Measurements from ENCODE around the gene ZNF791.

DNA sequence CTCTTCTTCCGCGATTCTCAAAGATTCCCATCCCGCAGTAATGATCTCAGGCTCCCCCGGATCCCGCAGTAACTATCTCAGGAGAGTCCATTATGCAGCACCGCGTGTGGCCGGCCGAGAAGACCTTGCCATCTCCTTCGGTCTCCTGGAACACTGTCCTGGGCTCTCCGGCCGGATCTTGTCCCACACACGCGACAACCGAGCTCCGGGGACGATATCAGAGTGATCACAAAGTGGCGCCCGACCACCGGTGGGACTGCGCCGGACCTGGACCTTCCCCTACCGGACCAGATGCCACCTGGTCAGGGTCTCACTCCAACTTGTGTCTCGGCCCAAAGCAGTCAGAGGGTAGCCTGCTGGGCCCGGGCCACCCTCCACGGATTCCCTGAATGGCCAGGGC is 31.8 kb downstream of the ZNF791 start:
- TF ChIP-seq CTCF (IDR thresholded peaks at IDR 0.05; ENCODE audit: insufficient read depth, low read depth, low read length) (no peak), EZH2 (IDR thresholded peaks at IDR 0.05; ENCODE audit: insufficient read depth, low read length) (no peak)

All from astrocyte (in vitro differentiated cells and primary cell).